K562 (cell line): ENCODE data around the gene GIGYF1. TPM values are rescaled to one million over a fixed set of nuclear protein-coding genes. Genes with fewer than 3 reads are reported as not detected.
A peak's percentile ranks its signal among the peaks of the same experiment; 100 is the strongest.

Source experiments
- CC2D1A ChIP-seq: fragments of 450-650 bp; IDR thresholded peaks from 2 replicates; pipeline ENCODE4 v1.6.1; 2017; ENCODE audit warnings: mild to moderate bottlenecking
- E2F4 ChIP-seq: sonication (generic); formaldehyde crosslinking; IDR thresholded peaks from 2 replicates; pipeline ENCODE4 v1.8.0; 2022; ENCODE audit warnings: mild to moderate bottlenecking, low read depth, missing genetic modification reagents
- FOS ChIP-seq: IDR thresholded peaks from 3 replicates; pipeline ENCODE4 v1.6.1; 2011; ENCODE audit not compliant: insufficient read length; ENCODE audit errors: extremely low read depth
- FOXP4 ChIP-seq: sonication (generic); formaldehyde crosslinking; IDR thresholded peaks from 2 replicates; pipeline ENCODE4 v1.8.0; 2022; ENCODE audit warnings: mild to moderate bottlenecking, missing genetic modification reagents, borderline replicate concordance
- GTF3C2 ChIP-seq: IDR thresholded peaks from 3 replicates; pipeline ENCODE4 v1.6.1; 2011; ENCODE audit warnings: borderline replicate concordance, mild to moderate bottlenecking, moderate library complexity; ENCODE audit not compliant: insufficient read length; ENCODE audit errors: extremely low read depth
- HMGN3 ChIP-seq: IDR thresholded peaks from 2 replicates; pipeline ENCODE4 v1.6.1; 2011; ENCODE audit warnings: borderline replicate concordance, low read depth, mild to moderate bottlenecking, mixed read lengths, low read length; ENCODE audit not compliant: insufficient read length; ENCODE audit errors: extremely low read depth
- HNRNPLL ChIP-seq: fragments of 200-400 bp; formaldehyde crosslinking; IDR thresholded peaks from 2 replicates; pipeline ENCODE4 v1.6.1; 2017; ENCODE audit warnings: low read length, low read depth, mild to moderate bottlenecking; ENCODE audit not compliant: poor library complexity, severe bottlenecking
- HSF4 ChIP-seq: fragments of 250-450 bp; sonication (Bioruptor Pico); IDR thresholded peaks from 2 replicates; pipeline ENCODE4 v2.1.2; 2022; ENCODE audit warnings: mild to moderate bottlenecking, moderate library complexity, borderline replicate concordance
- ILF3 ChIP-seq: fragments of 450-650 bp; IDR thresholded peaks from 2 replicates; pipeline ENCODE4 v1.6.1; 2018; ENCODE audit warnings: antibody characterized with exemption, mild to moderate bottlenecking, moderate library complexity, borderline replicate concordance
- JUNB ChIP-seq: fragments of 450-650 bp; formaldehyde crosslinking; conservative IDR thresholded peaks from 2 replicates; pipeline ENCODE4 v1.4.0; 2020; ENCODE audit warnings: mild to moderate bottlenecking
- JUND ChIP-seq, 2 experiments: IDR thresholded peaks; 2 replicates in 1 of 2; 3 replicates in 1 of 2; pipeline ENCODE4 v1.6.1; 2011; ENCODE audit warnings: borderline replicate concordance in 2 of 2, low read depth in 2 of 2, low read length in 2 of 2, improper control_type of control experiment in 1 of 2, missing biosample characterization in 1 of 2, missing genetic modification characterization in 1 of 2, missing genetic modification reagents in 1 of 2
- TBL1XR1 ChIP-seq, 2 experiments: IDR thresholded peaks; 2 replicates each; pipeline ENCODE4 v1.6.1; 2012; ENCODE audit warnings: improper control_type of control experiment in 2 of 2, low read length in 2 of 2, mild to moderate bottlenecking in 1 of 2
- TEAD1 ChIP-seq, 2 experiments: fragments of 450-650 bp in 1 of 2; sonication (generic) in 1 of 2; formaldehyde crosslinking; IDR thresholded peaks; 2 replicates each; pipeline versions ENCODE4 v1.4.0 to v1.8.0; 2020 to 2022; ENCODE audit warnings: mild to moderate bottlenecking in 2 of 2, missing genetic modification reagents in 1 of 2
- TSC22D4 ChIP-seq: fragments of 450-650 bp; IDR thresholded peaks from 2 replicates; pipeline ENCODE4 v1.6.1; 2016; ENCODE audit warnings: missing genetic modification characterization, missing biosample characterization, control low read depth
- ZBTB8A ChIP-seq: fragments of 450-650 bp; IDR thresholded peaks from 2 replicates; pipeline ENCODE4 v1.6.1; 2018; ENCODE audit warnings: mild to moderate bottlenecking, moderate library complexity; ENCODE audit not compliant: partially characterized antibody
- ZFP91 ChIP-seq: sonication (generic); formaldehyde crosslinking; IDR thresholded peaks from 2 replicates; pipeline ENCODE4 v1.8.0; 2022; ENCODE audit warnings: mild to moderate bottlenecking, missing genetic modification reagents
- ZNF507 ChIP-seq: conservative IDR thresholded peaks from 2 replicates; pipeline ENCODE4 v1.6.1; 2017; ENCODE audit warnings: missing genetic modification characterization, missing compliant biosample characterization
- ZNF766 ChIP-seq: fragments of 200-800 bp; sonication (Bioruptor generic); conservative IDR thresholded peaks from 2 replicates; pipeline ENCODE4 v1.6.1; 2016; ENCODE audit warnings: missing genetic modification characterization, missing compliant biosample characterization
- polyA plus RNA-seq, 8 experiments: library from polyadenylated mRNA; depleted of rRNA in 4 of 8; stranded (reverse) in 5 of 8; unstranded in 3 of 8; fragments of >200 nt; fragmentation: Nextera tagmentation in 2 of 8; fragmentation: Illumina TruSeq in 1 of 8; extraction: Ambion mirVana in 2 of 8; extraction: Trizol in 1 of 8; gene quantifications; 2 replicates each; pipeline versions ENCODE4 v1.2.1 to v1.2.3, GENCODE V29; 2011 to 2014; ENCODE audit warnings: inconsistent platforms in 1 of 8, missing spikeins in 1 of 8
- total RNA-seq, 7 experiments: library from RNA; depleted of rRNA in 6 of 7; stranded (reverse); fragments of >200 nt in 6 of 7; fragmentation: Illumina TruSeq in 2 of 7; extraction: Trizol in 2 of 7; gene quantifications; 2 replicates each; pipeline versions ENCODE4 v1.2.1 to v1.2.3, GENCODE V29; 2011 to 2021; ENCODE audit warnings: low replicate concordance in 1 of 7

Gene GIGYF1
- total and polyA plus RNA-seq, 9 of the 15 experiments (the other 6 are each of a cell fraction or from before 2014, with no cell fraction given) = 0.56 to 76.2 (median 16.8) TPM

GRCh38 chr7:100655908-100656674 lies 38.0 kb downstream of the GIGYF1 start, which contains the start of gene ACTL6B (continued):
- TF ChIP-seq GTF3C2 (no peak), ZFP91 (CRISPR knock-in tag) (peak; percentile 93), JUND (IDR thresholded peaks at IDR 0.05; ENCODE audit: borderline replicate concordance, low read depth, low read length) (peak; percentile 37; the same call in 1 of the 2 replicates), JUND (tag; IDR thresholded peaks at IDR 0.05; ENCODE audit: borderline replicate concordance, low read depth, low read length) (no peak; the same call in 2 of the 3 replicates), FOS (peak; percentile 39), CC2D1A (peak; percentile 100), ZBTB8A (no peak), HNRNPLL (peak; percentile 100), JUNB (CRISPR knock-in tag) (no peak), TEAD1 (CRISPR knock-in tag; IDR thresholded peaks at IDR 0.05) (peak in 1 of 2 experiments; percentile 95; a peak in 2 of 4 replicates), TSC22D4 (tag) (no peak), HSF4 (CRISPR knock-in tag) (no peak), ZNF507 (tag) (no peak), ILF3 (no peak), TBL1XR1 (IDR thresholded peaks at IDR 0.05; ENCODE audit: low read length in 2 of 2) (no peak), ZNF766 (CRISPR knock-in tag) (peak; percentile 82; the same call in 1 of the 2 replicates), E2F4 (CRISPR knock-in tag) (peak; percentile 90), HMGN3 (peak; percentile 93), FOXP4 (peak; percentile 88; the same call in 1 of the 2 replicates)
